GM23338 (cell line): Measurements from ENCODE around the gene MAPK6. TPM values are rescaled to one million over a fixed set of nuclear protein-coding genes. Genes with fewer than 3 reads are reported as not detected.

Source experiments
- ATAC-seq: fragments of 200-7000 bp; cut with Tn5 transposase; 3 replicates; pipeline ENCODE4 v1.9.1; 2020
- DNase-seq: peaks from one replicate; pipeline ENCODE4 v3.0.0-alpha.2; 2015; ENCODE audit warnings: low spot score
- H2AFZ ChIP-seq: fragments of 200-600 bp; sonication (generic); 2 replicates; pipeline ENCODE4 v1.8.0; 2016; ENCODE audit warnings: antibody characterized with exemption, mild to moderate bottlenecking, moderate library complexity
- H3F3A ChIP-seq: fragments of 200-600 bp; sonication (generic); replicated peaks from 2 replicates; pipeline ENCODE4 v1.8.0; 2017; ENCODE audit warnings: antibody characterized with exemption, mixed run types, low read depth
- H3K27ac ChIP-seq: fragments of 200-600 bp; sonication (generic); 2 replicates; pipeline ENCODE4 v1.6.1; 2016; ENCODE audit warnings: low read depth
- H3K27me3 ChIP-seq: fragments of 200-600 bp; sonication (generic); 2 replicates; pipeline ENCODE4 v1.8.0; 2016; ENCODE audit warnings: mild to moderate bottlenecking, mixed run types, moderate library complexity; ENCODE audit not compliant: insufficient read depth
- H3K36me3 ChIP-seq: fragments of 200-600 bp; sonication (generic); 2 replicates; pipeline ENCODE4 v1.8.0; 2016; ENCODE audit warnings: mild to moderate bottlenecking; ENCODE audit not compliant: insufficient read depth
- H3K4me1 ChIP-seq: fragments of 200-600 bp; sonication (generic); 2 replicates; pipeline ENCODE4 v1.8.0; 2016; ENCODE audit warnings: mild to moderate bottlenecking, moderate library complexity; ENCODE audit not compliant: insufficient read depth
- H3K4me2 ChIP-seq: fragments of 200-600 bp; sonication (generic); 2 replicates; pipeline ENCODE4 v1.7.1; 2017; ENCODE audit warnings: mixed run types
- H3K4me3 ChIP-seq: fragments of 200-600 bp; sonication (generic); 2 replicates; pipeline ENCODE4 v1.6.1; 2016; ENCODE audit warnings: mixed run types
- H3K79me2 ChIP-seq: fragments of 200-600 bp; sonication (generic); replicated peaks from 2 replicates; pipeline ENCODE4 v1.8.0; 2017; ENCODE audit warnings: mild to moderate bottlenecking; ENCODE audit not compliant: insufficient read depth
- H3K9me2 ChIP-seq: fragments of 200-600 bp; sonication (generic); 2 replicates; pipeline ENCODE4 v1.8.0; 2017; ENCODE audit not compliant: insufficient read depth
- H4K20me1 ChIP-seq: fragments of 200-600 bp; sonication (generic); replicated peaks from 2 replicates; pipeline ENCODE4 v1.8.0; 2017; ENCODE audit warnings: mild to moderate bottlenecking; ENCODE audit not compliant: insufficient read depth
- H3K27ac Mint-ChIP-seq: 2 replicates; pipeline ENCODE4 v1.8.0; 2020; ENCODE audit warnings: inconsistent platforms, mild to moderate bottlenecking, moderate library complexity, mixed read lengths
- H3K27me3 Mint-ChIP-seq: 3 replicates; pipeline ENCODE4 v1.8.0; 2022; ENCODE audit warnings: low read depth, mild to moderate bottlenecking, moderate library complexity, mixed read lengths, inconsistent platforms; ENCODE audit not compliant: insufficient read depth, poor library complexity
- H3K36me3 Mint-ChIP-seq: 3 replicates; pipeline ENCODE4 v1.8.0; 2021; ENCODE audit warnings: low read depth, mild to moderate bottlenecking, inconsistent platforms, moderate library complexity, mixed read lengths
- H3K4me1 Mint-ChIP-seq: 3 replicates; pipeline ENCODE4 v1.8.0; 2020; ENCODE audit warnings: mild to moderate bottlenecking, inconsistent platforms, mixed read lengths
- H3K4me3 Mint-ChIP-seq: 3 replicates; pipeline ENCODE4 v1.8.0; 2021; ENCODE audit warnings: moderate library complexity, mild to moderate bottlenecking, inconsistent platforms, mixed read lengths
- H3K9me3 Mint-ChIP-seq: 3 replicates; pipeline ENCODE4 v1.8.0; 2020; ENCODE audit warnings: moderate library complexity, mild to moderate bottlenecking, inconsistent platforms, mixed read lengths
- EZH2 ChIP-seq: fragments of 200-600 bp; sonication (generic); IDR thresholded peaks from one replicate; pipeline ENCODE4 v1.8.0; 2017; ENCODE audit warnings: antibody characterized with exemption, mild to moderate bottlenecking, low read depth; ENCODE audit not compliant: unreplicated experiment
- EZH2phosphoT487 ChIP-seq: fragments of 200-600 bp; sonication (generic); IDR thresholded peaks from one replicate; pipeline ENCODE4 v1.8.1; 2018; ENCODE audit warnings: antibody characterized with exemption; ENCODE audit not compliant: unreplicated experiment
- JUNB ChIP-seq: IDR thresholded peaks from one replicate; pipeline ENCODE4 v1.6.1; 2016; ENCODE audit warnings: antibody characterized with exemption; ENCODE audit not compliant: unreplicated experiment
- STAT1 ChIP-seq: IDR thresholded peaks from one replicate; pipeline ENCODE4 v1.6.1; 2016; ENCODE audit warnings: antibody characterized with exemption; ENCODE audit not compliant: unreplicated experiment
- ZNF114 ChIP-seq: fragments of 250-450 bp; sonication (Bioruptor Pico); IDR thresholded peaks from 2 replicates; pipeline ENCODE4 v1.5.0; 2020; ENCODE audit warnings: mild to moderate bottlenecking, moderate library complexity
- ZNF331 ChIP-seq: fragments of 250-450 bp; sonication (Bioruptor Pico); IDR thresholded peaks from 2 replicates; pipeline ENCODE4 v1.5.0; 2020; ENCODE audit warnings: low read depth, mild to moderate bottlenecking, moderate library complexity
- polyA plus RNA-seq: library from polyadenylated mRNA; unstranded; fragments of >200 nt; fragmentation: Nextera tagmentation; extraction: Ambion mirVana; gene quantifications from 2 replicates; pipeline ENCODE4 v1.2.1, GENCODE V29; 2016
- total RNA-seq: library from RNA; depleted of rRNA; stranded (reverse); fragments of >200 nt; shearing (Covaris generic); gene quantifications from 2 replicates; pipeline ENCODE4 v1.2.3, GENCODE V29; 2014
- TF ChIP-seq, protein P1 (sequence below): IDR thresholded peaks from one replicate; pipeline ENCODE4 v1.6.1; 2018; ENCODE audit warnings: antibody characterized with exemption; ENCODE audit not compliant: unreplicated experiment
- TF ChIP-seq, protein P2 (sequence below): IDR thresholded peaks from 2 replicates; pipeline ENCODE4 v1.6.1; 2016; ENCODE audit warnings: antibody characterized with exemption
- TF ChIP-seq, protein P3 (sequence below), 2 experiments: fragments of 200-600 bp in 1 of 2; sonication (generic) in 1 of 2; conservative IDR thresholded peaks; 2 replicates each; pipeline versions ENCODE4 v1.5.1 to v1.6.1; 2016 to 2017; ENCODE audit warnings: antibody characterized with exemption in 2 of 2, low read depth in 2 of 2, mild to moderate bottlenecking in 2 of 2, moderate library complexity in 1 of 2

MAPK6 gene
- total and polyA plus RNA-seq, 2 experiments from 2014 or later, result 40.9 to 92.3 TPM

DNA sequence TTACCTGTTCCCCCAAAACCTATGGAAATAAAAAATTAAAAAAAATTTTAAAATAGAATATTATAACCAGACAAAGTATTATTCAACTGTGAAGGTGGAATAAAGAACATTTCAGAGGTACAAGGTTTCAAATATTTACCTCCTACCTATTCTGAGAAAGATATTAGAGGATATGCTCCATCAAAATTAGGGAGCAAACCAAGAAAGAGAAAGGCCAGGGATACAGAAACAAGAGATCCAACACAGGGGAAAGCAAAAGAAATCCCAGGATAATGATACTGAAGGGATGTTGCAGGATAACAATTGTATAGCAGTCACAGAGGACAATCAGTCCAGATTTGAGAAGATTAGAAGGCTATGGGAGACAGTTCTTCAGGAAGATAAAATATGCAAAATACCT is 71.2 kb downstream of the MAPK6 start (continued):
- TF ChIP-seq, protein P1, sequence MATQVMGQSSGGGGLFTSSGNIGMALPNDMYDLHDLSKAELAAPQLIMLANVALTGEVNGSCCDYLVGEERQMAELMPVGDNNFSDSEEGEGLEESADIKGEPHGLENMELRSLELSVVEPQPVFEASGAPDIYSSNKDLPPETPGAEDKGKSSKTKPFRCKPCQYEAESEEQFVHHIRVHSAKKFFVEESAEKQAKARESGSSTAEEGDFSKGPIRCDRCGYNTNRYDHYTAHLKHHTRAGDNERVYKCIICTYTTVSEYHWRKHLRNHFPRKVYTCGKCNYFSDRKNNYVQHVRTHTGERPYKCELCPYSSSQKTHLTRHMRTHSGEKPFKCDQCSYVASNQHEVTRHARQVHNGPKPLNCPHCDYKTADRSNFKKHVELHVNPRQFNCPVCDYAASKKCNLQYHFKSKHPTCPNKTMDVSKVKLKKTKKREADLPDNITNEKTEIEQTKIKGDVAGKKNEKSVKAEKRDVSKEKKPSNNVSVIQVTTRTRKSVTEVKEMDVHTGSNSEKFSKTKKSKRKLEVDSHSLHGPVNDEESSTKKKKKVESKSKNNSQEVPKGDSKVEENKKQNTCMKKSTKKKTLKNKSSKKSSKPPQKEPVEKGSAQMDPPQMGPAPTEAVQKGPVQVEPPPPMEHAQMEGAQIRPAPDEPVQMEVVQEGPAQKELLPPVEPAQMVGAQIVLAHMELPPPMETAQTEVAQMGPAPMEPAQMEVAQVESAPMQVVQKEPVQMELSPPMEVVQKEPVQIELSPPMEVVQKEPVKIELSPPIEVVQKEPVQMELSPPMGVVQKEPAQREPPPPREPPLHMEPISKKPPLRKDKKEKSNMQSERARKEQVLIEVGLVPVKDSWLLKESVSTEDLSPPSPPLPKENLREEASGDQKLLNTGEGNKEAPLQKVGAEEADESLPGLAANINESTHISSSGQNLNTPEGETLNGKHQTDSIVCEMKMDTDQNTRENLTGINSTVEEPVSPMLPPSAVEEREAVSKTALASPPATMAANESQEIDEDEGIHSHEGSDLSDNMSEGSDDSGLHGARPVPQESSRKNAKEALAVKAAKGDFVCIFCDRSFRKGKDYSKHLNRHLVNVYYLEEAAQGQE, result no peak
- TF ChIP-seq, protein P2, sequence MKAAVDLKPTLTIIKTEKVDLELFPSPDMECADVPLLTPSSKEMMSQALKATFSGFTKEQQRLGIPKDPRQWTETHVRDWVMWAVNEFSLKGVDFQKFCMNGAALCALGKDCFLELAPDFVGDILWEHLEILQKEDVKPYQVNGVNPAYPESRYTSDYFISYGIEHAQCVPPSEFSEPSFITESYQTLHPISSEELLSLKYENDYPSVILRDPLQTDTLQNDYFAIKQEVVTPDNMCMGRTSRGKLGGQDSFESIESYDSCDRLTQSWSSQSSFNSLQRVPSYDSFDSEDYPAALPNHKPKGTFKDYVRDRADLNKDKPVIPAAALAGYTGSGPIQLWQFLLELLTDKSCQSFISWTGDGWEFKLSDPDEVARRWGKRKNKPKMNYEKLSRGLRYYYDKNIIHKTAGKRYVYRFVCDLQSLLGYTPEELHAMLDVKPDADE, result no peak
- TF ChIP-seq EZH2phosphoT487 (no peak), ZNF331 (CRISPR knock-in tag) (no peak)

DNA sequence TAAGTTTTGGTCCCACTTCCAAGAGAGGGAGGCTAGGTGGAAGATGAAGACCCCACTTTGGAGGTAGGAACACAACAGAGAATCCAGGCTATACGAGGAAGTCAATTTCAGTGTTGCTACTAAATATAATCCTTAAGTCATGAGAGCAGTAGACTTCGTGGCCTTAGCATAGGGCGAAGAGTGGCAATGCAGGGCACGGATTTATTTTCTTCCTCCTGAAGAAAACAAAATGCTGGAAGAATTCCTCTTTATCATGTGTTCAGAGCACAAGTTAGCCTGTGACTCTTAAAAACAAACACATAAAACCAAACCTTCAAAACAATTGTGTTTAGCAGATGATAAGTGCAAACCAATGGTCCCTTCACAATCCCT is 74.1 kb downstream of the MAPK6 start:
- H2AFZ ChIP-seq, result no peak overlapping the region
- no peak overlapping the region for H3K4me3 Mint-ChIP-seq
- H3K4me3 ChIP-seq, result no peak overlapping the region
- H3K4me1 Mint-ChIP-seq, result no peaks in the 10 kb centered on the region
- H3K36me3 Mint-ChIP-seq, result no peaks in the 10 kb centered on the region
- no peaks in the 10 kb centered on the region for H3F3A ChIP-seq
- no peaks in the 10 kb centered on the region; the same call in none of the 2 replicates for H3K9me2 ChIP-seq
- no peaks in the 10 kb centered on the region for H3K36me3 ChIP-seq
- no peaks in the 10 kb centered on the region for H3K79me2 ChIP-seq
- DNase-seq, result no peak
- no peaks in the 10 kb centered on the region for H3K27me3 ChIP-seq
- H3K4me1 ChIP-seq, result no peaks in the 10 kb centered on the region
- no peak for TF ChIP-seq STAT1
- TF ChIP-seq EZH2, result no peak
- TF ChIP-seq EZH2phosphoT487, result no peak
- no peak overlapping the region for H3K27ac Mint-ChIP-seq
- H3K9me3 Mint-ChIP-seq, result peaks cover 5% of the 10 kb centered on the region; the same call in 2 of the 3 replicates
- H3K4me2 ChIP-seq, result no peak overlapping the region
- no peak for ATAC-seq
- H3K27ac ChIP-seq, result no peak overlapping the region
- H3K27me3 Mint-ChIP-seq, result peaks cover 2% of the 10 kb centered on the region
- no peaks in the 10 kb centered on the region for H4K20me1 ChIP-seq

DNA sequence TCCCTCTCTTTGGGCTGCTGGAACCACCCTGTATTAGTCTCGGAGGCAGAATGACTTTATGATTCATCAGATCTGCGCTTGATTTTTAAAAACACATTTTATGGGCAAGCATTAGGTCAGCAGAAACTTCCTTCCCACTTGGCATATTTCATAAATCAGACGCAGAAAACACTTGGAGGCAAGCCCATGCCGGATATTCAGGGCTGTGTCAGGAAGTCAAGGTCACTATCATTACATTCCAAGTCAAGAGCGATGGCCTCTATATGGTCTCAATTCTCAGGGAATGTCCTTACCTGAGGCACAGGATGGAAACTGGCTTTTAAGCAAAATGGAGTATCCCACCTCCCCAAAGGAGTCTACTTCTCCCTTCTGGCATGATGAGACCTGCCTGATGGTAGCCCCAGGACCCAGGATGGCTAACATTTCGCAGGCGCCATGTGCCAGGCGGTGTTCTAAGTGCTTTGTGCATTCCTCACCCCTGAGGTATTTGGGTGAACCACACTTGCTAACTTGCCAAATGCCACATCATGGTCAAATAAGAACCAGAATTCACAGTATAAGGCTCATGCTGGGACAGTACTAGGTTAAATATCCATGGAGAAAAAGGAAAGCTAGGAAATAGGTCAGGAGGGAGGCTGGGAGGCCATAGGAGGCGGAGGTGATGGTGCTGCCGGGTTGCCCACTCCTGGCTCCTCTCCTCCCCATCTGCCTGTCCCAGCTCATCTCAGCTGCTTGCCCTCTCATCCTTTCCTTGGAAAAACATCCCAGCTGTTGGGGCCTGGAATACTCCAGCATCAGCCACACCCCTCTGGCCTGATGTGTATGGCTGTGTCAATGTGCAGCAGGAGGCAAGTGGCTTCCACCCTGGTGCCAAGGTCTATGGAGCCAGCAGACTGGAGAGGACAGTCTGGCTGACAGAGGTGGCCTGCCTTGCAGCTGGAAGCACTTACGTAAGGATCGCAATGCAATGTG is 74.8 kb downstream of the MAPK6 start:
- H3K9me2 ChIP-seq, result no peaks in the 10 kb centered on the region; the same call in none of the 2 replicates
- H3K27me3 ChIP-seq, result no peaks in the 10 kb centered on the region
- peaks cover 2% of the 10 kb centered on the region for H3K27me3 Mint-ChIP-seq
- H3K4me3 Mint-ChIP-seq, result no peak overlapping the region
- no peaks in the 10 kb centered on the region for H3F3A ChIP-seq
- H4K20me1 ChIP-seq, result no peaks in the 10 kb centered on the region
- no peaks in the 10 kb centered on the region for H3K4me1 ChIP-seq
- ATAC-seq (no peak), DNase-seq (no peak)
- H2AFZ ChIP-seq, result no peak overlapping the region; the same call in 1 of the 2 replicates
- no peak overlapping the region for H3K27ac ChIP-seq
- H3K9me3 Mint-ChIP-seq, result peaks cover 5% of the 10 kb centered on the region; the same call in 2 of the 3 replicates
- H3K4me2 ChIP-seq, result no peak overlapping the region
- H3K36me3 ChIP-seq, result no peaks in the 10 kb centered on the region
- H3K4me3 ChIP-seq, result no peak overlapping the region
- H3K36me3 Mint-ChIP-seq, result no peaks in the 10 kb centered on the region
- no peak overlapping the region for H3K27ac Mint-ChIP-seq
- no peaks in the 10 kb centered on the region for H3K4me1 Mint-ChIP-seq
- no peaks in the 10 kb centered on the region for H3K79me2 ChIP-seq
- TF ChIP-seq, protein P2, result no peak
- TF ChIP-seq, protein P3, sequence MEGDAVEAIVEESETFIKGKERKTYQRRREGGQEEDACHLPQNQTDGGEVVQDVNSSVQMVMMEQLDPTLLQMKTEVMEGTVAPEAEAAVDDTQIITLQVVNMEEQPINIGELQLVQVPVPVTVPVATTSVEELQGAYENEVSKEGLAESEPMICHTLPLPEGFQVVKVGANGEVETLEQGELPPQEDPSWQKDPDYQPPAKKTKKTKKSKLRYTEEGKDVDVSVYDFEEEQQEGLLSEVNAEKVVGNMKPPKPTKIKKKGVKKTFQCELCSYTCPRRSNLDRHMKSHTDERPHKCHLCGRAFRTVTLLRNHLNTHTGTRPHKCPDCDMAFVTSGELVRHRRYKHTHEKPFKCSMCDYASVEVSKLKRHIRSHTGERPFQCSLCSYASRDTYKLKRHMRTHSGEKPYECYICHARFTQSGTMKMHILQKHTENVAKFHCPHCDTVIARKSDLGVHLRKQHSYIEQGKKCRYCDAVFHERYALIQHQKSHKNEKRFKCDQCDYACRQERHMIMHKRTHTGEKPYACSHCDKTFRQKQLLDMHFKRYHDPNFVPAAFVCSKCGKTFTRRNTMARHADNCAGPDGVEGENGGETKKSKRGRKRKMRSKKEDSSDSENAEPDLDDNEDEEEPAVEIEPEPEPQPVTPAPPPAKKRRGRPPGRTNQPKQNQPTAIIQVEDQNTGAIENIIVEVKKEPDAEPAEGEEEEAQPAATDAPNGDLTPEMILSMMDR (conservative IDR thresholded peaks at IDR 0.05; ENCODE audit: low read depth in 2 of 2), result no peak
- TF ChIP-seq, protein P1, result no peak
- TF ChIP-seq JUNB, result no peak
- no peak for TF ChIP-seq ZNF114 (CRISPR knock-in tag)
